OCI-LY1 (cell line): ENCODE results near the gene KIAA0319L.

Experiments used
- CTCF ChIP-seq: fragments of 200-600 bp; sonication (generic), shearing (Covaris generic); IDR thresholded peaks from 2 replicates; pipeline ENCODE4 v1.5.1; 2017; ENCODE audit warnings: mild to moderate bottlenecking, antibody characterized with exemption, low read length, moderate library complexity, mixed read lengths
- EZH2 ChIP-seq: fragments of 200-600 bp; sonication (generic), shearing (Covaris generic); IDR thresholded peaks from 2 replicates; pipeline ENCODE4 v1.8.0; 2017; ENCODE audit warnings: borderline replicate concordance, mixed run types, mild to moderate bottlenecking, antibody characterized with exemption, low read length, moderate library complexity, mixed read lengths

GRCh38 chr1:35448344-35448801, 108.8 kb downstream of the KIAA0319L start:
- no peak for TF ChIP-seq CTCF
- TF ChIP-seq EZH2, result no peak
